Neural progenitor cell (in vitro differentiated cells): ENCODE measurements around the gene TTLL3. TPM values are rescaled to one million over a fixed set of nuclear protein-coding genes. Genes with fewer than 3 reads are reported as not detected.
"Not testable (repeated sequence)": the region's sequence is repeated elsewhere in the genome, so short reads cannot be mapped to it uniquely, and the experiment has no call there.

Source experiments
- DNase-seq: peaks from one replicate; pipeline ENCODE4 v3.0.0-alpha.2; 2016; ENCODE audit warnings: low spot score
- H2AFZ ChIP-seq: fragments of 200-600 bp; sonication (generic); replicated peaks from 2 replicates; pipeline ENCODE4 v1.6.1; 2016; ENCODE audit warnings: antibody characterized with exemption
- H3F3A ChIP-seq: fragments of 200-600 bp; sonication (generic); 2 replicates; pipeline ENCODE4 v1.6.1; 2016; ENCODE audit warnings: antibody characterized with exemption, low read depth
- H3K27ac ChIP-seq: fragments of 200-600 bp; sonication (generic); 2 replicates; pipeline ENCODE4 v1.5.1; 2016; ENCODE audit warnings: mild to moderate bottlenecking
- H3K27me3 ChIP-seq: fragments of 200-600 bp; sonication (generic); 2 replicates; pipeline ENCODE4 v1.6.1; 2016; ENCODE audit warnings: mild to moderate bottlenecking, moderate library complexity
- H3K36me3 ChIP-seq: fragments of 200-600 bp; sonication (generic); 2 replicates; pipeline ENCODE4 v1.5.1; 2016
- H3K4me1 ChIP-seq: fragments of 200-600 bp; sonication (generic); 2 replicates; pipeline ENCODE4 v1.6.1; 2016; ENCODE audit warnings: mixed run types
- H3K4me2 ChIP-seq: fragments of 200-600 bp; sonication (generic); 2 replicates; pipeline ENCODE4 v1.6.1; 2016
- H3K4me3 ChIP-seq: fragments of 200-600 bp; sonication (generic); 2 replicates; pipeline ENCODE4 v1.5.1; 2016
- H3K79me2 ChIP-seq: fragments of 200-600 bp; sonication (generic); 2 replicates; pipeline ENCODE4 v1.6.1; 2016; ENCODE audit warnings: low read depth
- H3K9ac ChIP-seq: fragments of 200-600 bp; sonication (generic); 2 replicates; pipeline ENCODE4 v1.6.1; 2016
- H3K9me3 ChIP-seq: fragments of 200-600 bp; sonication (generic); 2 replicates; pipeline ENCODE4 v1.5.1; 2016; ENCODE audit warnings: low read depth
- H4K20me1 ChIP-seq: fragments of 200-600 bp; sonication (generic); 2 replicates; pipeline ENCODE4 v1.6.1; 2016; ENCODE audit warnings: low read depth
- H3K27ac Mint-ChIP-seq: 3 replicates; pipeline ENCODE4 v1.8.0; 2021; ENCODE audit warnings: mixed read lengths
- H3K27me3 Mint-ChIP-seq: 2 replicates; pipeline ENCODE4 v1.8.0; 2022; ENCODE audit warnings: low read depth, mild to moderate bottlenecking, inconsistent platforms, moderate library complexity, mixed read lengths; ENCODE audit not compliant: insufficient read depth
- H3K36me3 Mint-ChIP-seq: 3 replicates; pipeline ENCODE4 v1.8.0; 2021; ENCODE audit warnings: mixed read lengths
- H3K4me1 Mint-ChIP-seq: 3 replicates; pipeline ENCODE4 v1.8.0; 2021; ENCODE audit warnings: mixed read lengths
- H3K4me3 Mint-ChIP-seq: 3 replicates; pipeline ENCODE4 v1.8.0; 2021; ENCODE audit warnings: mild to moderate bottlenecking, moderate library complexity, mixed read lengths
- H3K9me3 Mint-ChIP-seq: 3 replicates; pipeline ENCODE4 v1.8.0; 2020; ENCODE audit warnings: mixed read lengths
- CTCF ChIP-seq: fragments of 200-600 bp; sonication (generic); IDR thresholded peaks from 2 replicates; pipeline ENCODE4 v1.5.1; 2017; ENCODE audit warnings: antibody characterized with exemption, mild to moderate bottlenecking
- EZH2 ChIP-seq: fragments of 200-600 bp; sonication (generic); IDR thresholded peaks from 2 replicates; pipeline ENCODE4 v1.6.1; 2017; ENCODE audit warnings: antibody characterized with exemption, mild to moderate bottlenecking, moderate library complexity
- EZH2phosphoT487 ChIP-seq: fragments of 200-600 bp; sonication (generic); IDR thresholded peaks from 2 replicates; pipeline ENCODE4 v1.6.1; 2017; ENCODE audit warnings: antibody characterized with exemption
- total RNA-seq: library from RNA; depleted of rRNA; stranded (reverse); fragments of >200 nt; gene quantifications from 2 replicates; pipeline ENCODE4 v1.2.3, GENCODE V29; 2015; ENCODE audit warnings: low replicate concordance

TTLL3 gene
- total RNA-seq, 1 donor from 2014 or later, result 15.0 TPM

- Mint-ChIP-seq H3K27ac (no peak overlapping the region), H3K27me3 (peaks cover 4% of the 10 kb centered on the region), H3K36me3 (peaks cover 10% of the 10 kb centered on the region), H3K9me3 (no peaks in the 10 kb centered on the region), H3K4me3 (no peak overlapping the region), H3K4me1 (peaks cover 15% of the 10 kb centered on the region)
- H3F3A ChIP-seq, result peaks cover 6% of the 10 kb centered on the region
- H3K79me2 ChIP-seq, result no peaks in the 10 kb centered on the region
- no peak for TF ChIP-seq EZH2phosphoT487
- no peak for TF ChIP-seq EZH2
- TF ChIP-seq CTCF, result no peak
- no peak overlapping the region for H3K27ac ChIP-seq
- no peak overlapping the region for H3K4me2 ChIP-seq
- H2AFZ ChIP-seq, result no peak overlapping the region
- no peak overlapping the region for H3K4me3 ChIP-seq
- no peaks in the 10 kb centered on the region for H3K27me3 ChIP-seq
- no peak overlapping the region for H3K9ac ChIP-seq
- DNase-seq, result no peak
- no peaks in the 10 kb centered on the region for H4K20me1 ChIP-seq
- H3K9me3 ChIP-seq, result no peaks in the 10 kb centered on the region
- no peaks in the 10 kb centered on the region for H3K36me3 ChIP-seq
- H3K4me1 ChIP-seq, result peaks cover 3% of the 10 kb centered on the region
Measured at GRCh38 chr3:9846231-9846630, 36.2 kb downstream of the TTLL3 start.

GRCh38 chr3:9846931-9847488 lies 36.9 kb downstream of the TTLL3 start:
- Histone ChIP-seq H3K27me3 (peaks cover 5% of the 10 kb centered on the region), H3K4me3 (no peak overlapping the region), H3K4me1 (peaks cover 3% of the 10 kb centered on the region), H3K27ac (no peak overlapping the region), H3K9ac (no peak overlapping the region), H3K9me3 (no peaks in the 10 kb centered on the region), H3F3A (peaks cover 6% of the 10 kb centered on the region), H3K4me2 (no peak overlapping the region), H3K79me2 (no peaks in the 10 kb centered on the region), H2AFZ (no peak overlapping the region), H4K20me1 (no peaks in the 10 kb centered on the region), H3K36me3 (no peaks in the 10 kb centered on the region)
- no peak for TF ChIP-seq EZH2
- TF ChIP-seq CTCF, result no peak
- TF ChIP-seq EZH2phosphoT487, result no peak
- Mint-ChIP-seq H3K4me3 (no peak overlapping the region), H3K27me3 (peaks cover 3% of the 10 kb centered on the region), H3K27ac (no peak overlapping the region), H3K4me1 (peaks cover 14% of the 10 kb centered on the region), H3K9me3 (no peaks in the 10 kb centered on the region), H3K36me3 (peaks cover 6% of the 10 kb centered on the region)
- DNase-seq, result no peak

- not testable (repeated sequence) for H2AFZ ChIP-seq, DNase-seq, H3K9me3 ChIP-seq, H3K36me3 ChIP-seq, H3K9me3 Mint-ChIP-seq, H3K79me2 ChIP-seq, H3K27ac ChIP-seq, H3K36me3 Mint-ChIP-seq, H3K4me3 ChIP-seq, H3F3A ChIP-seq, H4K20me1 ChIP-seq, H3K4me3 Mint-ChIP-seq, H3K4me1 ChIP-seq, H3K27ac Mint-ChIP-seq, H3K4me2 ChIP-seq, H3K4me1 Mint-ChIP-seq, H3K9ac ChIP-seq, H3K27me3 Mint-ChIP-seq
- peaks cover 13% of the 10 kb centered on the region for H3K27me3 ChIP-seq
Measured at GRCh38 chr3:9847870-9848269, 37.8 kb downstream of the TTLL3 start.

- TF ChIP-seq CTCF, result peak; percentile 71
- not testable (repeated sequence) for H3F3A ChIP-seq, H3K4me3 Mint-ChIP-seq, H3K79me2 ChIP-seq, H3K27ac Mint-ChIP-seq, H3K36me3 Mint-ChIP-seq, H3K27me3 Mint-ChIP-seq, H3K4me3 ChIP-seq, H4K20me1 ChIP-seq, H3K9me3 Mint-ChIP-seq, H3K36me3 ChIP-seq, H3K27ac ChIP-seq, H3K9me3 ChIP-seq, H3K4me2 ChIP-seq, H2AFZ ChIP-seq, H3K9ac ChIP-seq
- DNase-seq, result peak; percentile 24
- Histone ChIP-seq H3K4me1 (peaks cover 11% of the 10 kb centered on the region), H3K27me3 (peaks cover 18% of the 10 kb centered on the region)
- peaks cover 15% of the 10 kb centered on the region for H3K4me1 Mint-ChIP-seq
Measured at GRCh38 chr3:9848860-9849259, 38.8 kb downstream of the TTLL3 start.

- Histone ChIP-seq H3K4me1 (peaks cover 18% of the 10 kb centered on the region), H3K27me3 (peaks cover 23% of the 10 kb centered on the region)
- H4K20me1 ChIP-seq, H3K4me3 ChIP-seq, H2AFZ ChIP-seq, H3K27ac Mint-ChIP-seq, H3K27ac ChIP-seq, H3K4me3 Mint-ChIP-seq, H3F3A ChIP-seq, H3K9me3 ChIP-seq, H3K9ac ChIP-seq, H3K36me3 ChIP-seq, H3K79me2 ChIP-seq, H3K9me3 Mint-ChIP-seq, H3K36me3 Mint-ChIP-seq, H3K4me2 ChIP-seq, DNase-seq: not testable (repeated sequence)
- Mint-ChIP-seq H3K4me1 (peaks cover 22% of the 10 kb centered on the region), H3K27me3 (peaks cover 13% of the 10 kb centered on the region)
Measured at GRCh38 chr3:9851383-9851782, 41.3 kb downstream of the TTLL3 start.

GRCh38 chr3:9851926-9852325 lies 41.9 kb downstream of the TTLL3 start:
- peaks cover 14% of the 10 kb centered on the region for H3K27me3 Mint-ChIP-seq
- H3K9me3 Mint-ChIP-seq, H3F3A ChIP-seq, H3K9me3 ChIP-seq, H3K4me2 ChIP-seq, H3K36me3 ChIP-seq, H3K4me3 ChIP-seq, H3K36me3 Mint-ChIP-seq, H3K27ac Mint-ChIP-seq, H3K9ac ChIP-seq, H3K4me3 Mint-ChIP-seq, H3K79me2 ChIP-seq, H2AFZ ChIP-seq, DNase-seq, H4K20me1 ChIP-seq, H3K27ac ChIP-seq: not testable (repeated sequence)
- peaks cover 18% of the 10 kb centered on the region for H3K4me1 ChIP-seq
- peaks cover 23% of the 10 kb centered on the region for H3K27me3 ChIP-seq
- H3K4me1 Mint-ChIP-seq, result peaks cover 22% of the 10 kb centered on the region
